Spinal cord (tissue), 10 donors: ENCODE data around the gene TEX264. TPM values are rescaled to one million over a fixed set of nuclear protein-coding genes. Genes with fewer than 3 reads are reported as not detected.

Source experiments
- DNase-seq, 6 donors: peaks; one replicate each; pipeline versions ENCODE4 v3.0.0 to v3.0.0-alpha.2; 2013 to 2015; ENCODE audit warnings: low spot score in 6 of 6, low read depth in 4 of 6
- H3K27ac ChIP-seq: one replicate; pipeline ENCODE4 v1.5.1; 2013; ENCODE audit warnings: low read depth, low read length, control low read depth
- H3K27me3 ChIP-seq: one replicate; pipeline ENCODE4 v1.6.1; 2013; ENCODE audit warnings: low read length; ENCODE audit not compliant: control insufficient read depth, insufficient read depth
- H3K36me3 ChIP-seq: one replicate; pipeline ENCODE4 v1.6.1; 2013; ENCODE audit warnings: low read length; ENCODE audit not compliant: control insufficient read depth, insufficient read depth
- H3K4me1 ChIP-seq: one replicate; pipeline ENCODE4 v1.6.1; 2013; ENCODE audit warnings: low read length; ENCODE audit not compliant: control insufficient read depth, insufficient read depth
- H3K4me3 ChIP-seq: one replicate; pipeline ENCODE4 v1.5.1; 2013; ENCODE audit warnings: low read depth, low read length, control low read depth
- H3K9me3 ChIP-seq: one replicate; pipeline ENCODE4 v1.6.1; 2013; ENCODE audit warnings: low read length; ENCODE audit not compliant: control insufficient read depth, insufficient read depth
- WGBS: methylation state at CpG from one replicate; pipeline ENCODE4 v1.1.5; 2013; ENCODE audit warnings: missing lambda C conversion rate; ENCODE audit not compliant: insufficient coverage; 5-methylcytosine and 5-hydroxymethylcytosine counted together
- polyA plus RNA-seq, 2 donors: library from polyadenylated mRNA; unstranded; fragments of 120-200 nt; gene quantifications; one replicate each; pipeline ENCODE4 v1.2.1, GENCODE V29; 2013; ENCODE audit not compliant: insufficient read length in 2 of 2
- total RNA-seq, 2 donors: library from RNA; depleted of rRNA in 1 of 2; stranded (reverse); fragments of 120-200 nt in 1 of 2; fragments of >200 nt in 1 of 2; gene quantifications; one replicate each; pipeline versions ENCODE4 v1.2.3 to v1.2.4, GENCODE V29; 2013 to 2014
- donor health status: healthy.

The TEX264 gene
- total and polyA plus RNA-seq, 4 donors = 24.7 to 58.0 (median 48.4) TPM

- no peak for DNase-seq
- H3K4me1 ChIP-seq = peaks cover 22% of the 10 kb centered on the region
- H3K4me3 ChIP-seq = no peak overlapping the region
- peaks cover 9% of the 10 kb centered on the region for H3K27me3 ChIP-seq
- H3K36me3 ChIP-seq = peaks cover 25% of the 10 kb centered on the region
- no peaks in the 10 kb centered on the region for H3K9me3 ChIP-seq
- H3K27ac ChIP-seq = no peak overlapping the region
- 72% methylated on average over 9 of the region's 10 CpGs for whole genome bisulfite sequencing
These were observed 39.7 kb downstream of the TEX264 start for GRCh38 chr3:51710631-51711351.

GRCh38 chr3:51711352-51712037 lies 40.4 kb downstream of the TEX264 start:
- WGBS = 85% methylated on average over 6 of the region's 8 CpGs
- H3K27me3 ChIP-seq = peaks cover 9% of the 10 kb centered on the region
- no peak for DNase-seq

DNA sequence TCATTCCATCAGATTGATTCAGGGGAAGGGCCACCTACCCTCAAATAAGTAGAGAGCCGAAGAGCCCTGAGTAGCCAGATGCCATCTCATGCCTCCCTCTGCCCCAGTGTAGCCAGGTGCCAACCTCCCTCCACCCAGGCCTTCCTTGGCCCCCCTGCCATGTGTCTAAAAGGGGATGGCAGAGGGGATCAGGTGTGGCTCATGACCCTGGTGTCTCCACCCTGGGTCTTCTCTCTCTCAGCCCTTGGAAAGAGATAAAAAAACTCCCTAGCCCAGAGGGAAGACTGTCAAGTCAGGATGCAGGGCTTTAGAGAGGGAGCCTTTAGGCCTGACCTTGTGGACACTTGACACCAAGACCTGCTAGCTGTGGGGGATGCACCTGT lies 41.0 kb downstream of the TEX264 start:
- no peak for DNase-seq
- peaks cover 9% of the 10 kb centered on the region for H3K27me3 ChIP-seq
- no peak overlapping the region for H3K4me3 ChIP-seq
- peaks cover 30% of the 10 kb centered on the region for H3K36me3 ChIP-seq
- H3K27ac ChIP-seq = no peak overlapping the region
- H3K9me3 ChIP-seq = no peaks in the 10 kb centered on the region
- peaks cover 15% of the 10 kb centered on the region for H3K4me1 ChIP-seq
- WGBS = no CpG with 5 or more reads among the region's 1 CpG

More at GRCh38 chr3:51711352-51712037, 40.4 kb downstream of the TEX264 start:
- Histone ChIP-seq H3K9me3 (no peaks in the 10 kb centered on the region), H3K36me3 (peaks cover 26% of the 10 kb centered on the region), H3K27ac (no peak overlapping the region), H3K4me1 (peaks cover 17% of the 10 kb centered on the region), H3K4me3 (no peak overlapping the region)

- Histone ChIP-seq H3K4me3 (no peak overlapping the region), H3K27ac (no peak overlapping the region), H3K36me3 (peaks cover 34% of the 10 kb centered on the region), H3K4me1 (peaks cover 10% of the 10 kb centered on the region), H3K27me3 (peaks cover 9% of the 10 kb centered on the region), H3K9me3 (no peaks in the 10 kb centered on the region)
- 96% methylated on average over 20 of the region's 20 CpGs for WGBS
- DNase-seq = no peak
These were observed 41.5 kb downstream of the TEX264 start for GRCh38 chr3:51712511-51712931.

DNA sequence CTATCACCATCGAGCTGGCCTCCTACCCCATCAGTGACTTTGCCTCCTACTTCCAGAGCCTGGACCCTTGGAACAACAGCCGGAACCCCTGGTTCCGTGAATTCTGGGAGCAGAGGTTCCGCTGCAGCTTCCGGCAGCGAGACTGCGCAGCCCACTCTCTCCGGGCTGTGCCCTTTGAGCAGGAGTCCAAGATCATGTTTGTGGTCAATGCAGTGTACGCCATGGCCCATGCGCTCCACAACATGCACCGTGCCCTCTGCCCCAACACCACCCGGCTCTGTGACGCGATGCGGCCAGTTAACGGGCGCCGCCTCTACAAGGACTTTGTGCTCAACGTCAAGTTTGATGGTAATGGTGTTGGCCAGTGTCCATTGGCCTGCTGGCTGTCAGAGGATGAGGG lies 41.9 kb downstream of the TEX264 start:
- Histone ChIP-seq H3K27me3 (peaks cover 6% of the 10 kb centered on the region), H3K36me3 (peaks cover 38% of the 10 kb centered on the region), H3K27ac (no peak overlapping the region), H3K4me1 (peaks cover 6% of the 10 kb centered on the region), H3K9me3 (no peaks in the 10 kb centered on the region), H3K4me3 (no peak overlapping the region)
- no peak for DNase-seq
- 96% methylated on average over 19 of the region's 19 CpGs for WGBS

GRCh38 chr3:51715231-51715976 lies 44.4 kb downstream of the TEX264 start:
- no peak for DNase-seq
- H3K27ac ChIP-seq = no peak overlapping the region
- no peaks in the 10 kb centered on the region for H3K27me3 ChIP-seq
- 93% methylated on average over 36 of the region's 36 CpGs for WGBS
- H3K4me1 ChIP-seq = peaks cover 8% of the 10 kb centered on the region
- peaks cover 41% of the 10 kb centered on the region for H3K36me3 ChIP-seq
- H3K9me3 ChIP-seq = no peaks in the 10 kb centered on the region
- no peak overlapping the region for H3K4me3 ChIP-seq

- H3K9me3 ChIP-seq = no peaks in the 10 kb centered on the region
- peaks cover 41% of the 10 kb centered on the region for H3K36me3 ChIP-seq
- no peak overlapping the region for H3K4me3 ChIP-seq
- no peak overlapping the region for H3K27ac ChIP-seq
- peaks cover 8% of the 10 kb centered on the region for H3K4me1 ChIP-seq
- no peak for DNase-seq
- no peaks in the 10 kb centered on the region for H3K27me3 ChIP-seq
- whole genome bisulfite sequencing = 99% methylated on average over 7 of the region's 8 CpGs
These were observed 44.9 kb downstream of the TEX264 start for GRCh38 chr3:51715977-51716294.

GRCh38 chr3:51716805-51717204 lies 45.8 kb downstream of the TEX264 start:
- H3K36me3 ChIP-seq = peaks cover 39% of the 10 kb centered on the region
- peaks cover 8% of the 10 kb centered on the region for H3K4me1 ChIP-seq
- DNase-seq = no peak
- H3K4me3 ChIP-seq = no peak overlapping the region
- no peaks in the 10 kb centered on the region for H3K27me3 ChIP-seq
- 89% methylated on average over 5 of the region's 5 CpGs for WGBS
- H3K27ac ChIP-seq = no peak overlapping the region
- no peaks in the 10 kb centered on the region for H3K9me3 ChIP-seq

DNA sequence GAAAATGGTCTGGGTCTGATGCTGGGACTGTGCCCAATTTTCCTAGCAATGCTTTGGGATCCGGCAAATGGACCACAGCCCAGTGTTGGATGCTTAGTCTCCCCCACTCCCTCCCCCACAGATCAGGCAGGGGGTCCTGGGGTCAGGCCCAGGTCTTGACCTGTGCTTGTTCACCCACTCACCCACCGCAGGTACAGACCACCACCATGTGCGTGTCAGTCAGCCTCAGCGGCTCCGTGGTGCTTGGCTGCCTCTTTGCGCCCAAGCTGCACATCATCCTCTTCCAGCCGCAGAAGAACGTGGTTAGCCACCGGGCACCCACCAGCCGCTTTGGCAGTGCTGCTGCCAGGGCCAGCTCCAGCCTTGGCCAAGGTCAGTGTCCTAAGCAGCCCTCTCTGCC lies 46.4 kb downstream of the TEX264 start:
- WGBS = 92% methylated on average over 10 of the region's 10 CpGs
- no peak overlapping the region for H3K4me3 ChIP-seq

More for the DNA sequence above, 46.4 kb downstream of the TEX264 start:
- H3K4me1 ChIP-seq = peaks cover 8% of the 10 kb centered on the region
- peaks cover 36% of the 10 kb centered on the region for H3K36me3 ChIP-seq
- no peak for DNase-seq
- H3K9me3 ChIP-seq = no peaks in the 10 kb centered on the region
- H3K27me3 ChIP-seq = no peaks in the 10 kb centered on the region
- H3K27ac ChIP-seq = no peak overlapping the region
